B cell (primary cell): Measurements from ENCODE around the gene TMEM115. TPM values are rescaled to one million over a fixed set of nuclear protein-coding genes. Genes with fewer than 3 reads are reported as not detected.
A peak's percentile ranks its signal among the peaks of the same experiment; 100 is the strongest.

Experiments used
- ATAC-seq: fragments of 200-7000 bp; cut with Tn5 transposase; one replicate; pipeline ENCODE4 v1.10.0; 2021; ENCODE audit warnings: low read depth, mild to moderate bottlenecking, moderate number of reproducible peaks, moderate library complexity
- CTCF ChIA-PET: fragments of 350-600 bp; sonication (Branson Sonifier 250); formaldehyde crosslinking; loops from one replicate; lab custom pipeline; 2021; ENCODE audit warnings: antibody characterized with exemption, inconsistent platforms; lab: Charles Lee
- POLR2A ChIA-PET: fragments of 350-600 bp; sonication (Branson Sonifier 250); formaldehyde crosslinking; loops from one replicate; lab custom pipeline; 2021; ENCODE audit warnings: antibody characterized with exemption; lab: Charles Lee
- DNase-seq: peaks from one replicate; pipeline ENCODE4 v3.0.0; 2013
- H2AFZ ChIP-seq: 2 replicates; pipeline ENCODE4 v1.6.1; 2012; ENCODE audit warnings: mild to moderate bottlenecking, low read depth, low read length; ENCODE audit not compliant: insufficient read depth, poor library complexity, severe bottlenecking
- H3K27ac ChIP-seq, 2 donors: 1 replicate in 1 of 2; 2 replicates in 1 of 2; pipeline ENCODE4 v1.5.1; 2012 to 2013; ENCODE audit warnings: low read length in 2 of 2, mild to moderate bottlenecking in 2 of 2, moderate library complexity in 1 of 2
- H3K27me3 ChIP-seq, 4 experiments: fragments of 200-600 bp in 1 of 4; sonication (generic) in 1 of 4; replicated peaks in 1 of 4; 1 replicate in 2 of 4; 2 replicates in 2 of 4; pipeline versions ENCODE4 v1.6.1 to v1.7.0; 2013 to 2016; ENCODE audit warnings: low read length in 3 of 4, mild to moderate bottlenecking in 2 of 4, mixed read lengths in 1 of 4, moderate library complexity in 1 of 4; ENCODE audit not compliant: insufficient read depth in 4 of 4, control insufficient read depth in 3 of 4; ENCODE audit errors: control extremely low read depth in 1 of 4
- H3K36me3 ChIP-seq, 2 experiments: replicated peaks in 1 of 2; 1 replicate in 1 of 2; 2 replicates in 1 of 2; pipeline versions ENCODE4 v1.6.1 to v1.7.1; 2013; ENCODE audit warnings: low read length in 1 of 2; ENCODE audit not compliant: insufficient read depth in 2 of 2, control insufficient read depth in 1 of 2; ENCODE audit errors: control extremely low read depth in 1 of 2, extremely low read depth in 1 of 2
- H3K4me1 ChIP-seq, 2 donors: fragments of 200-600 bp in 1 of 2; sonication (generic) in 1 of 2; 1 replicate in 1 of 2; 2 replicates in 1 of 2; pipeline versions ENCODE4 v1.5.1 to v1.6.1; 2013 to 2017; ENCODE audit warnings: low read length in 2 of 2; ENCODE audit not compliant: control insufficient read depth in 2 of 2, insufficient read depth in 2 of 2
- H3K4me2 ChIP-seq: replicated peaks from 2 replicates; pipeline ENCODE3; 2012; ENCODE audit warnings: mild to moderate bottlenecking, low read depth, low read length; ENCODE audit not compliant: poor library complexity, severe bottlenecking
- H3K4me3 ChIP-seq, 5 experiments: fragments of 200-600 bp in 1 of 5; sonication (generic) in 1 of 5; 1 replicate in 3 of 5; 2 replicates in 2 of 5; pipeline versions ENCODE4 v1.5.1 to v1.7.0; 2011 to 2016; ENCODE audit warnings: low read length in 4 of 5, mild to moderate bottlenecking in 4 of 5, low read depth in 2 of 5, control low read depth in 1 of 5, moderate library complexity in 1 of 5; ENCODE audit not compliant: insufficient read depth in 1 of 5; ENCODE audit errors: control extremely low read depth in 1 of 5, extremely low read depth in 1 of 5
- H3K79me2 ChIP-seq: fragments of 200-600 bp; sonication (generic); one replicate; pipeline ENCODE4 v1.6.0; 2016; ENCODE audit warnings: low read length; ENCODE audit not compliant: control insufficient read depth, insufficient read depth
- H3K9ac ChIP-seq: fragments of 200-600 bp; sonication (generic); 2 replicates; pipeline ENCODE4 v1.6.1; 2017; ENCODE audit warnings: mild to moderate bottlenecking, low read length, moderate library complexity
- H3K9me3 ChIP-seq, 3 donors: one replicate each; pipeline versions ENCODE4 v1.6.1 to v1.7.1; 2013; ENCODE audit warnings: low read length in 2 of 3; ENCODE audit not compliant: control insufficient read depth in 2 of 3, insufficient read depth in 1 of 3; ENCODE audit errors: control extremely low read depth in 1 of 3
- H4K20me1 ChIP-seq: 2 replicates; pipeline ENCODE4 v1.6.0; 2012; ENCODE audit warnings: mild to moderate bottlenecking, low read length; ENCODE audit not compliant: insufficient read depth, control insufficient read depth, poor library complexity, severe bottlenecking
- H3K27ac Mint-ChIP-seq: one replicate; pipeline ENCODE4 v1.8.0; 2021; ENCODE audit warnings: mixed read lengths
- H3K27me3 Mint-ChIP-seq: one replicate; pipeline ENCODE4 v1.8.0; 2021; ENCODE audit warnings: mixed read lengths
- H3K4me1 Mint-ChIP-seq: one replicate; pipeline ENCODE4 v1.8.0; 2021; ENCODE audit warnings: mixed read lengths
- H3K4me3 Mint-ChIP-seq: one replicate; pipeline ENCODE4 v1.8.0; 2021; ENCODE audit warnings: mixed read lengths
- H3K9me3 Mint-ChIP-seq: one replicate; pipeline ENCODE4 v1.8.0; 2022; ENCODE audit warnings: mixed read lengths; ENCODE audit not compliant: insufficient read depth
- EZH2 ChIP-seq: IDR thresholded peaks from 2 replicates; pipeline ENCODE4 v1.6.1; 2012; ENCODE audit warnings: borderline replicate concordance, low read depth, mild to moderate bottlenecking, moderate library complexity, low read length; ENCODE audit not compliant: insufficient read depth, poor library complexity, severe bottlenecking
- WGBS: methylation state at CpG from one replicate; pipeline ENCODE4 v1.1.5; 2013; ENCODE audit warnings: missing lambda C conversion rate; ENCODE audit not compliant: insufficient coverage; 5-methylcytosine and 5-hydroxymethylcytosine counted together
- intact Hi-C: fragments of 100-400 bp; cut with micrococcal nuclease; formaldehyde crosslinking; loops from one replicate; pipeline ENCODE4 v1.10.0; 2022
- polyA plus RNA-seq: library from polyadenylated mRNA; depleted of rRNA; stranded (reverse); fragments of >200 nt; gene quantifications from 2 replicates; pipeline ENCODE4 v1.2.3, GENCODE V29; 2012
- total RNA-seq, 2 donors: library from RNA; stranded (reverse); fragments of 120-200 nt in 1 of 2; gene quantifications; 1 replicate in 1 of 2; 2 replicates in 1 of 2; pipeline versions ENCODE4 v1.2.3 to v1.2.4, GENCODE V29; 2013 to 2022
- TF ChIP-seq, protein P1 (sequence below): fragments of 200-600 bp; IDR thresholded peaks from one replicate; pipeline ENCODE4 v1.8.0; 2022; ENCODE audit warnings: antibody characterized with exemption, mild to moderate bottlenecking

TMEM115 gene
- total and polyA plus RNA-seq, 2 donors (not counting 1 experiment from before 2014, with no cell fraction given) = 19.8 to 27.2 TPM

DNA sequence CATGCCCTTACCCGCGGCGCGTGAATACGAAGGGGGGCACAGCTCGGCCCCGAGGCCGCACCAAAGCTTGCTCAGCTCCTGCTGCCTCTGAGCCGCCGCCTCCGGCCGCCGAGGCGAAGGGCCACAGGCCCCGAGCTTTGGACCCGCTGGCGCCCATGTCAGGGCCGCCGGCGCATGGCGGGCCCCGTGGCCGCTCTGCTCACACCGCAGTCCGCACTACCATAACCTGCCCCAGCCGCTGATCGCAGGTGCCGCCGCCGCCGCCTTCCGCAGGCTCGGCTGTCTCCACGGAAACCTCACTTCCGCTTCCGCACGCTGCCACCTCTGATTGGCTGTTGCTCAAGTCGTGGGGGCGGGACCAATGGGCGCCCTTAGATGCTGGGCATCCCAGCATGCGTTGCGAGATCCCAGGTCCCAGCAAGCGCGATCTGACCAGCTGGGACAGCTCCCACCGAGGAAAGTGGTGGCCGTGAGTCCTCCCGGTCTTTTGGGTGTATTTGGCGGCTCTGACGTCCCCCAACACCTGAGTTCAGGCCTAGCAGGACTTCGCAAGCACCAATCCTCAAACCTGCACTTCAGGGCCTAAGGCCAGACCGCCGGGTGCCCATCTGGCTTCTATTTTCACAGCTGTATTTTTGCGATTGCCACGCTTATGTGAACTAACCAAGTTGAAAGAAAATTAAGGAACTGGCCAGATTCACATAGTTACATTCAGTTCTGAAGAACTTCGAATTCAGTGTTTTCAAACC, 31.2 kb downstream of the TMEM115 start, which contains the start of gene TUSC2:
Gene TUSC2, minus strand, starts transcription at position 281 of the 749 bp plus-strand sequence. Its CDS starts 124 bp downstream, at position 157.
- ATAC-seq = peak; percentile 94
- H3K27me3 ChIP-seq = no peaks in the 10 kb centered on the region
- Mint-ChIP-seq H3K4me3 (peak within 1 kb of the TSS; percentile 95), H3K27ac (peak within 1 kb of the TSS; percentile 91), H3K27me3 (no peaks in the 10 kb centered on the region), H3K4me1 (peaks cover 25% of the 10 kb centered on the region), H3K9me3 (no peaks in the 10 kb centered on the region)
- H3K9me3 ChIP-seq = no peaks in the 10 kb centered on the region
- H4K20me1 ChIP-seq = peaks cover 35% of the 10 kb centered on the region
- intact Hi-C loops = loop anchor here (1.0 kb wide), 5 partner anchors 9 to 101 kb away; partner anchors contain the start of genes CYB561D2, HYAL3, NAA80 and NPRL2
- H3K36me3 ChIP-seq = peaks cover 0 to 55% of the 10 kb centered on the region in 2 experiments
- peak within 1 kb of the TSS; percentile 99 for H3K4me2 ChIP-seq
- DNase-seq = peak; percentile 97
- peaks cover 14 to 24% of the 10 kb centered on the region in 2 donors for H3K4me1 ChIP-seq
- CTCF ChIA-PET = interaction anchor here (0.5 to 3.4 kb wide), 10 partner anchors 9 to 510 kb away, joined by 3 to 20 read pairs (median 4); partner anchors contain the start of genes CYB561D2, HYAL3, NAA80 and NPRL2
- peak within 1 kb of the TSS; percentile 87 for H3K9ac ChIP-seq
- 2% methylated on average over 55 of the region's 55 CpGs for WGBS
- peaks cover 41% of the 10 kb centered on the region for H3K79me2 ChIP-seq
- peak within 1 kb of the TSS; percentile 39 to 98 (median 87) for H3K4me3 ChIP-seq
- TF ChIP-seq, protein P1, sequence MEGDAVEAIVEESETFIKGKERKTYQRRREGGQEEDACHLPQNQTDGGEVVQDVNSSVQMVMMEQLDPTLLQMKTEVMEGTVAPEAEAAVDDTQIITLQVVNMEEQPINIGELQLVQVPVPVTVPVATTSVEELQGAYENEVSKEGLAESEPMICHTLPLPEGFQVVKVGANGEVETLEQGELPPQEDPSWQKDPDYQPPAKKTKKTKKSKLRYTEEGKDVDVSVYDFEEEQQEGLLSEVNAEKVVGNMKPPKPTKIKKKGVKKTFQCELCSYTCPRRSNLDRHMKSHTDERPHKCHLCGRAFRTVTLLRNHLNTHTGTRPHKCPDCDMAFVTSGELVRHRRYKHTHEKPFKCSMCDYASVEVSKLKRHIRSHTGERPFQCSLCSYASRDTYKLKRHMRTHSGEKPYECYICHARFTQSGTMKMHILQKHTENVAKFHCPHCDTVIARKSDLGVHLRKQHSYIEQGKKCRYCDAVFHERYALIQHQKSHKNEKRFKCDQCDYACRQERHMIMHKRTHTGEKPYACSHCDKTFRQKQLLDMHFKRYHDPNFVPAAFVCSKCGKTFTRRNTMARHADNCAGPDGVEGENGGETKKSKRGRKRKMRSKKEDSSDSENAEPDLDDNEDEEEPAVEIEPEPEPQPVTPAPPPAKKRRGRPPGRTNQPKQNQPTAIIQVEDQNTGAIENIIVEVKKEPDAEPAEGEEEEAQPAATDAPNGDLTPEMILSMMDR = no peak
- TF ChIP-seq EZH2 = no peak
- peak within 1 kb of the TSS; percentile 75 for H2AFZ ChIP-seq
- peak within 1 kb of the TSS; percentile 66 to 90 for H3K27ac ChIP-seq
- POLR2A ChIA-PET = interaction anchor here (0.6 to 2.9 kb wide), 8 partner anchors 9 to 1666 kb away, joined by 3 to 27 read pairs (median 6); partner anchors contain the start of genes CYB561D2, HYAL3, IFRD2 and NAA80
